ENCODE results near the gene TEX53.
A peak's percentile ranks its signal among the peaks of the same experiment; 100 is the strongest.

The TEX53 gene

DNA sequence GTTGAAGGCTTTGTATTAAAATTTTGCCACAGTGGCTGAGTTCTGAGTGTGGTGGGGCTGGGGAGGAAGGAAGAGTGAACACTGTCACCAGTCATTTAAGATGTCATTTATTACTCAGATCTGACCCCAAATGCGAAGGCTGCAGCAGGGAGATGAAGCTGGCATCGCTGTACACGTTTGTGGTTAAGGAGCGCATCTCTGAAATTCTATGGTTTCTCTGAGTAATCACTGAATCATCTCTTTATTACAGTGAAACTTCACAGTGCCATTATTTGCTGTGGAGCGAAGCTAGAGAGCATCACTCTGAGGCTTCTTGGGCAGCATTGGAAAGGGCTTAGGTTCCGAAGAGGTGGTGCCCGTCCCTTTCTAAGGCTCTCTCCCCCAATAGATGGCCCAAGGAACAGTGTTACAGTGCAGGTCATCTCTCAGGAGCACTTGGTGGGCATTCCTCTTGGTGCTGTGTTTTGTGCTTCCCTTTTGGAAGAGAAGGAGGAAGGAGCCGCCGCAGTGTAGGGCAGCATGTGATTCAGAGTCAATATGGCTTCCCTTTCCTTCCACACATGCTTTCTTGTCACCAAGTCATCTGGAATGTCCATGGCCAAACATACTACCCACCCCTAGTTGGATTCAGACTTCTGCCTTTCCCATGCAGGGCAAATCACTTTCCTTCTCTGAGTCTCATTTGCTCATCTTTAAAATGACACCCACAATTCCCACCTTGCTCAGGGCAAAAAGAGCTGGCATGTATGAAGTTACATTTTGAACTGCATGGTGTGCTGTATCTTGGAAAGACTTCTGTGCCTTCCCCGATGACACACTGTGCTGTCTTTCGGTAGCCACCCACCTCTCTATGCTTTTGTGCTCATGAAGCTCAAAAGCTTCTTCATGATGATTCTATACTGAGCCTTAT is 33.7 kb upstream of the TEX53 start:
- peak overlapping the region; percentile 43 for H2AFZ ChIP-seq (ENCODE audit: low read length, unreplicated experiment)
- 0 out of 2 replicates have a peak overlapping the region, but pooled peaks have one; percentile 14 for H3K4me3 ChIP-seq (ENCODE audit: low read depth, low read length)
- peaks cover 63% of the 10 kb centered on the region for H3K4me1 ChIP-seq (ENCODE audit: control insufficient read depth, insufficient read depth, low read length, unreplicated experiment)
- H3K27me3 ChIP-seq (ENCODE audit: insufficient read depth, low read length), result no peaks in the 10 kb centered on the region
- peak overlapping the region; percentile 69 for H3K27ac ChIP-seq (ENCODE audit: low read depth, low read length)
- no peaks in the 10 kb centered on the region for H3K36me3 ChIP-seq (ENCODE audit: insufficient read depth, low read length)
- H3K79me2 ChIP-seq (ENCODE audit: control insufficient read depth, insufficient read depth, low read length, unreplicated experiment), result no peaks in the 10 kb centered on the region

DNA sequence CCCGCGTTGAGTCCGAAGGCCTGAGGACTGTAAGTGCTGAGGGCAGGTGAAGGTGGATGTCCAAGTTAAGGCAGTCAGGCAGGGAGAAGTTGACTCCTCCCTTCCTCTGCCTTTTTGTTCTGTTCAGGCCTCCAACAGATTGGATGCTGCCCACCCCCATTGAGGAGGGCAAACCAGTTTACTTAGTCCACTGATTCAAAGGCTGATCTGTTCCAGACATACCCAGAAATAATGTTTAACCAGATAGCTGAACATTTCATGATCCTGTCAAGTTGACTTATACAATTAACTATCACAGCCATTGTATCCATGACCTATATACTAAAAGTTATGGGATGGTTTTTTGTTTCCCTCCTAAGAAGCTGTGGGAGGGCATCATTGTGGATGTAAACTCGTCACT is 32.7 kb upstream of the TEX53 start:
- Histone ChIP-seq H2AFZ (ENCODE audit: low read length, unreplicated experiment) (no peak overlapping the region), H3K4me3 (ENCODE audit: low read depth, low read length) (no peak overlapping the region), H3K36me3 (ENCODE audit: insufficient read depth, low read length) (no peaks in the 10 kb centered on the region), H3K27me3 (ENCODE audit: insufficient read depth, low read length) (no peaks in the 10 kb centered on the region), H3K4me1 (ENCODE audit: control insufficient read depth, insufficient read depth, low read length, unreplicated experiment) (peaks cover 67% of the 10 kb centered on the region), H3K79me2 (ENCODE audit: control insufficient read depth, insufficient read depth, low read length, unreplicated experiment) (no peaks in the 10 kb centered on the region), H3K27ac (ENCODE audit: low read depth, low read length) (peak overlapping the region; percentile 69)

DNA sequence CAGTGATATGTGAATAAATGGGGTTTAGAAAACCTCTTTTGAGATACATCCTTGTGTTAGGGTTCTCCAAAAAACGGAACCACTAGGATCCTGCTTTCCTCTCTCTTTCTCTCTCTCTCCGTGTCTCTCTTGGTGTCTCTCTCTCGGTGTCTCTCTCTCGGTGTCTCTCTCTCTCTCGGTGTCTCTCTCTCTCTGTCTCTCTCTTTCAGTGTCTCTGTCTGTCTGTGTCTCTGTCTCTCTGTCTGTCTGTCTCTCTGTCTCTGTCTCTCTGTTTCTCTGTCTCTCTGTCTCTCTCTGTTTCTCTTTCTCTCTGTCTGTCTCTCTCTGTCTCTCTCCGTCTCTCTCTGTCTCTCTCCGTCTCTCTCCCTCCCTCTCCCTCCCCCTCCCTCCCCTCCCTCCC is 32.2 kb upstream of the TEX53 start:
- no peaks in the 10 kb centered on the region for H3K27me3 ChIP-seq (ENCODE audit: insufficient read depth, low read length)
- H3K4me3 ChIP-seq (ENCODE audit: low read depth, low read length), result no peak overlapping the region
- peaks cover 64% of the 10 kb centered on the region for H3K4me1 ChIP-seq (ENCODE audit: control insufficient read depth, insufficient read depth, low read length, unreplicated experiment)
- no peaks in the 10 kb centered on the region for H3K36me3 ChIP-seq (ENCODE audit: insufficient read depth, low read length)
- H2AFZ ChIP-seq (ENCODE audit: low read length, unreplicated experiment), result no peak overlapping the region
- no peaks in the 10 kb centered on the region for H3K79me2 ChIP-seq (ENCODE audit: control insufficient read depth, insufficient read depth, low read length, unreplicated experiment)
- no peak overlapping the region for H3K27ac ChIP-seq (ENCODE audit: low read depth, low read length)

GRCh38 chr9:114688909-114689610 is 31.5 kb upstream of the TEX53 start:
- H3K4me1 ChIP-seq (ENCODE audit: control insufficient read depth, insufficient read depth, low read length, unreplicated experiment), result peaks cover 56% of the 10 kb centered on the region
- H2AFZ ChIP-seq (ENCODE audit: low read length, unreplicated experiment), result no peak overlapping the region
- no peaks in the 10 kb centered on the region for H3K27me3 ChIP-seq (ENCODE audit: insufficient read depth, low read length)
- H3K27ac ChIP-seq (ENCODE audit: low read depth, low read length), result no peak overlapping the region
- no peaks in the 10 kb centered on the region for H3K36me3 ChIP-seq (ENCODE audit: insufficient read depth, low read length)
- H3K4me3 ChIP-seq (ENCODE audit: low read depth, low read length), result no peak overlapping the region
- no peaks in the 10 kb centered on the region for H3K79me2 ChIP-seq (ENCODE audit: control insufficient read depth, insufficient read depth, low read length, unreplicated experiment)

DNA sequence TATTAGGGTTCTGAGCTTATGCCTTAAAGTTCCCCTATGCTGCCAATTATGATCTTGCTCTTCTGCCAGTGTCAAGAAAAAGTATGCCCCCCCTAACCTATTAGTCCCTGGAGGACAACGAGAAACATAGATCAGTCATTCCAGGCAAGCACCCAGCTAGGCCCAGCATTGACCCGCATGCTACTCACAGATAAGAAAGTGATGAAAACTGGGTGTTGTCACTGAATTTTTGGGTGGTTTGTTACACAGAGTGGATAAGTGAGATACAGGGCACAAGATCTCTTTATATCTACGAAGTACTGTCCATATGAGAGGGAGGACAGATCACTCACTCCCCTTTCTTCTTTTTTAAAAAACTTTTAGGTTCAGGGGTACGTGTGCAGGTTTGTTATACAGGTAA is 30.8 kb upstream of the TEX53 start:
- H3K4me1 ChIP-seq (ENCODE audit: control insufficient read depth, insufficient read depth, low read length, unreplicated experiment), result peaks cover 51% of the 10 kb centered on the region
- H3K36me3 ChIP-seq (ENCODE audit: insufficient read depth, low read length), result no peaks in the 10 kb centered on the region
- H3K27me3 ChIP-seq (ENCODE audit: insufficient read depth, low read length), result no peaks in the 10 kb centered on the region
- H2AFZ ChIP-seq (ENCODE audit: low read length, unreplicated experiment), result no peak overlapping the region
- H3K79me2 ChIP-seq (ENCODE audit: control insufficient read depth, insufficient read depth, low read length, unreplicated experiment), result no peaks in the 10 kb centered on the region
- no peak overlapping the region for H3K27ac ChIP-seq (ENCODE audit: low read depth, low read length)
- no peak overlapping the region for H3K4me3 ChIP-seq (ENCODE audit: low read depth, low read length)

DNA sequence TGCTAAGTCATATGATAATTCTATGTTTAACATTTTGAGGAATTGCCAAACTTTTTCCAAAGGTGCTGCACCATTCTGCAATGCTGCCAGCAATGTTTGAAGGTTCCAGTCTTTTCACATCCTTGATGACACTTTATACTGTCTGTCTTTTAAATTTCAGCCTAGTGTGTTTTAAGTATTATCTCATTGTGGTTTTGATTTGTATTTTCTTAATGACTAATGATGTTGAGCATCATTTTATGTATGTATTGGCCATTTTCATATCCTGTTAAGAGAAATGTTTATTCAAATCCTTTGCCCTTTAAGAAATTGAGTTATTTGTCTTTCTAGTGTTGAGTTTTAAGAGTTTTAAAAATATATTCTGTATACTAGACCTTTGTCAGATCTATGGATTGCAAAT is 29.4 kb upstream of the TEX53 start:
- Histone ChIP-seq H2AFZ (ENCODE audit: low read length, unreplicated experiment) (no peak overlapping the region), H3K36me3 (ENCODE audit: insufficient read depth, low read length) (no peaks in the 10 kb centered on the region), H3K27me3 (ENCODE audit: insufficient read depth, low read length) (no peaks in the 10 kb centered on the region), H3K79me2 (ENCODE audit: control insufficient read depth, insufficient read depth, low read length, unreplicated experiment) (no peaks in the 10 kb centered on the region), H3K27ac (ENCODE audit: low read depth, low read length) (peak overlapping the region; percentile 31), H3K4me1 (ENCODE audit: control insufficient read depth, insufficient read depth, low read length, unreplicated experiment) (peaks cover 46% of the 10 kb centered on the region), H3K4me3 (ENCODE audit: low read depth, low read length) (no peak overlapping the region)

DNA sequence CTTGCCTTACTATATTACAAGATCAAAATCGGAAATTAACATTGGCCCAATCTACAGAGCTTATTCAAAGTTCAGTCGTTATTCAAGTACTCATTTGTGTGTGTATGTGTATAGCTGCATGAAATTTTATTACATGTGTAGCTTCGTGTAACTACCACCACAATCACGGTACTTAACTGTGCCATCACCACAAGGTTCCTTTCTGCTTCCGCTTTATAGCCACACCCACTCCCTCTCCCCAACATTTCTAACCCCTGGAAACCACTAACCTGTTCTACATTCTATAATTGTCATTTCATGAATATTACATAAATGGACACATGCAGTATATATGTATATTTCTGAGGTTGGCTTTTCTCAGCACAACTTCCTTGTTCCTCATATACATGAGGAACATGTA is 28.3 kb upstream of the TEX53 start:
- no peak overlapping the region for H2AFZ ChIP-seq (ENCODE audit: low read length, unreplicated experiment)
- peaks cover 41% of the 10 kb centered on the region for H3K4me1 ChIP-seq (ENCODE audit: control insufficient read depth, insufficient read depth, low read length, unreplicated experiment)
- H3K27ac ChIP-seq (ENCODE audit: low read depth, low read length), result no peak overlapping the region
- no peaks in the 10 kb centered on the region for H3K36me3 ChIP-seq (ENCODE audit: insufficient read depth, low read length)
- no peaks in the 10 kb centered on the region for H3K79me2 ChIP-seq (ENCODE audit: control insufficient read depth, insufficient read depth, low read length, unreplicated experiment)
- H3K27me3 ChIP-seq (ENCODE audit: insufficient read depth, low read length), result no peaks in the 10 kb centered on the region
- H3K4me3 ChIP-seq (ENCODE audit: low read depth, low read length), result no peak overlapping the region

GRCh38 chr9:114684036-114684435 is 26.4 kb upstream of the TEX53 start:
- Histone ChIP-seq H2AFZ (ENCODE audit: low read length, unreplicated experiment) (no peak overlapping the region), H3K27me3 (ENCODE audit: insufficient read depth, low read length) (no peaks in the 10 kb centered on the region), H3K36me3 (ENCODE audit: insufficient read depth, low read length) (no peaks in the 10 kb centered on the region), H3K4me1 (ENCODE audit: control insufficient read depth, insufficient read depth, low read length, unreplicated experiment) (peaks cover 33% of the 10 kb centered on the region), H3K4me3 (ENCODE audit: low read depth, low read length) (no peak overlapping the region), H3K79me2 (ENCODE audit: control insufficient read depth, insufficient read depth, low read length, unreplicated experiment) (no peaks in the 10 kb centered on the region), H3K27ac (ENCODE audit: low read depth, low read length) (no peak overlapping the region)

DNA sequence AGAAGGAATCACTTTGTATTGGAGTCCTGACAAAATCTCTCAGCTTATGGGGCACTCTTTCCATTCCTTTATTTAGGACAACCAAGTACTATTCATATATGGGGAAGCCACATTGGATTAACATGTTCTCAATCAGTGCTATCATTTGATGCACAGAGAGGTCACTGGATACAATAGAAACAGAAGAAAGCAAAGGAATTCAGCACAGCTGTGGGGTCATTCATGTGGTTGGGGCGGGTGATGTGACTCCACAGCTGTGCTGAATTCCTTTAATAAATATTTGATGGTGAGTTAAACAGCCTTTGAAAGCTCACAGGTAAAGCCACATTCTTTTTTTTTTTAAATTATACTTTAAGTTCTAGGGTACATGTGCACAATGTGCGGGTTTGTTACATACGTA is 25.2 kb upstream of the TEX53 start:
- Histone ChIP-seq H3K27me3 (ENCODE audit: insufficient read depth, low read length) (no peaks in the 10 kb centered on the region), H3K79me2 (ENCODE audit: control insufficient read depth, insufficient read depth, low read length, unreplicated experiment) (no peaks in the 10 kb centered on the region), H3K27ac (ENCODE audit: low read depth, low read length) (no peak overlapping the region), H2AFZ (ENCODE audit: low read length, unreplicated experiment) (no peak overlapping the region), H3K4me1 (ENCODE audit: control insufficient read depth, insufficient read depth, low read length, unreplicated experiment) (peaks cover 37% of the 10 kb centered on the region), H3K36me3 (ENCODE audit: insufficient read depth, low read length) (no peaks in the 10 kb centered on the region), H3K4me3 (ENCODE audit: low read depth, low read length) (no peak overlapping the region)

DNA sequence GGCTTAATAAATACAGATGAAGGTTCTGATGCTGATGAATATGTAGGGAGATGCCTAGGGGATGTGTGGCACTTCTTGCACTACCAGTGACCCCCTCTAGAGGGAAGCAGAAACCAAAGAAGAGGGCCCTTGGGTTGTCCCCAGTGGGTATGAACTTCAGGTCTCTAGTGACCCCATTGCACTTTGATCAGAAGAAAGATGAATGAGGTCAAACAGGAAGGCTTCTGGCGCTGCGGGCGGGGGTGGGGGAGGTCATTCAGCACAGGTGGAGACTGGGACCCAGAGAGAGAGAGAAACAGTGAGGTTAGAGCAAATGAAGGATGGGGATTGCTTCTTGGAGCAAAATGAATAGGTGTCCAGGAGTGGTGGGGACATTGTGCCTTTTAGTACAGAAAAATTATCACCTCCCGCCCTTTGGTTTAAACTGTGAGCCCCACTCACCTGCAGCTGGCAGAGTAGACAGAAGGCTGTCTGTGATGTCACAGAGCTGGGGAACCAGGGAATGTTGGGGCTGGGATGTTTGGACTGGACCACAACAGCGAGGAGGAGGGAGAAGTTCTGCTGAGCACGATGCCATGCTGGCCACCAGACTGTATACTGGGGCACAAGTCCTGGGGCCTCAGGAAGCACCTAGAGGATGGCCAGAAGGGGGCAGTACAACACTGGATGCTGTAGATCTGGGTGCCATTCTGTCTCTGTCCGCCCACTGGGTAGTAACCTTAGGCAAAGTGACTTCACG is 24.2 kb upstream of the TEX53 start, which contains the start of gene TEX48:
Gene TEX48, minus strand, starts transcription at position 599 of the 739 bp plus-strand sequence. CDS start 10,469 bp downstream, outside the sequence.
- Histone ChIP-seq H3K36me3 (ENCODE audit: insufficient read depth, low read length) (no peaks in the 10 kb centered on the region), H3K27ac (ENCODE audit: low read depth, low read length) (no peak within 1 kb of the TSS), H2AFZ (ENCODE audit: low read length, unreplicated experiment) (no peak within 1 kb of the TSS), H3K4me1 (ENCODE audit: control insufficient read depth, insufficient read depth, low read length, unreplicated experiment) (peaks cover 35% of the 10 kb centered on the region), H3K79me2 (ENCODE audit: control insufficient read depth, insufficient read depth, low read length, unreplicated experiment) (no peaks in the 10 kb centered on the region), H3K27me3 (ENCODE audit: insufficient read depth, low read length) (no peaks in the 10 kb centered on the region), H3K4me3 (ENCODE audit: low read depth, low read length) (no peak within 1 kb of the TSS)
